GM19324 (cell line): ENCODE measurements around the gene TPGS1.
A peak's percentile ranks its signal among the peaks of the same experiment; 100 is the strongest.

Experiments
- ATAC-seq: cut with Tn5 transposase; IDR thresholded peaks from one replicate; pipeline ENCODE4 v1.9.1; 2021; ENCODE audit warnings: mild to moderate bottlenecking, moderate library complexity; ENCODE audit not compliant: unreplicated experiment, low FRiP score

The TPGS1 gene

GRCh38 chr19:495081-495401, 12.3 kb upstream of the TPGS1 start:
- ATAC-seq = no peak

- ATAC-seq = no peak
Observed at GRCh38 chr19:495402-496111, 11.7 kb upstream of the TPGS1 start.

GRCh38 chr19:496112-496665, 11.1 kb upstream of the TPGS1 start, which contains the start of gene MADCAM1:
MADCAM1 (plus strand) TSS chr19:496486; CDS start chr19:496500, 14 bp downstream.
- no peak for ATAC-seq

- no peak for ATAC-seq
Observed at GRCh38 chr19:496986-497385, 10.3 kb upstream of the TPGS1 start.

- no peak for ATAC-seq
Observed at GRCh38 chr19:497491-497868, 9.8 kb upstream of the TPGS1 start.

- no peak for ATAC-seq
Observed at GRCh38 chr19:497869-498510, 9.3 kb upstream of the TPGS1 start.

- no peak for ATAC-seq
Observed at GRCh38 chr19:498511-498891, 8.8 kb upstream of the TPGS1 start.

- ATAC-seq = no peak
Observed at GRCh38 chr19:498977-499623, 8.2 kb upstream of the TPGS1 start.

- no peak for ATAC-seq
Observed at GRCh38 chr19:501646-502045, 5.7 kb upstream of the TPGS1 start.

- ATAC-seq = no peak
Observed at GRCh38 chr19:504616-505015, 2.7 kb upstream of the TPGS1 start.

- ATAC-seq = peak; percentile 77
Observed at GRCh38 chr19:506404-507285, 652 bp upstream of the TPGS1 start.

- ATAC-seq = no peak
Observed at GRCh38 chr19:508204-509150, 1.2 kb downstream of the TPGS1 start.

- no peak for ATAC-seq
Observed at GRCh38 chr19:510606-511100, 3.4 kb downstream of the TPGS1 start.

GRCh38 chr19:511101-511851, 4.0 kb downstream of the TPGS1 start:
- ATAC-seq = no peak

GRCh38 chr19:512547-513365, 5.5 kb downstream of the TPGS1 start:
- no peak for ATAC-seq

GRCh38 chr19:513368-514165, 6.3 kb downstream of the TPGS1 start:
- ATAC-seq = no peak

GRCh38 chr19:514166-514663, 6.9 kb downstream of the TPGS1 start:
- ATAC-seq = no peak
